PC-9 (cell line): ENCODE measurements around the gene SKI. TPM values are rescaled to one million over a fixed set of nuclear protein-coding genes. Genes with fewer than 3 reads are reported as not detected.

Experiments used
- BruUV-seq: library from RNA; stranded (reverse); fragments of 400-500 nt; replicated peaks from 2 replicates; lab custom pipeline; 2021; lab: Mats Ljungman, UMichigan
- CTCF ChIA-PET: fragments of 300-600 bp; sonication (Branson Sonifier 250); formaldehyde crosslinking; loops from one replicate; lab custom pipeline; 2022; ENCODE audit warnings: antibody characterized with exemption; lab: Charles Lee
- POLR2A ChIA-PET: fragments of 300-600 bp; sonication (Branson Sonifier 250); formaldehyde crosslinking; loops from one replicate; lab custom pipeline; 2022; ENCODE audit warnings: antibody characterized with exemption; ENCODE audit not compliant: unreplicated experiment; lab: Charles Lee
- DNase-seq, 2 experiments: peaks; one replicate each; pipeline versions ENCODE4 v3.0.0 to v3.0.0-alpha.2; 2015 to 2022; ENCODE audit warnings: mixed read lengths in 1 of 2
- H2AFZ ChIP-seq: fragments of 200-600 bp; sonication (generic); 2 replicates; pipeline ENCODE4 v1.8.1; 2017; ENCODE audit warnings: antibody characterized with exemption
- H3F3A ChIP-seq: fragments of 200-600 bp; sonication (generic); 2 replicates; pipeline ENCODE4 v1.8.1; 2017; ENCODE audit warnings: antibody characterized with exemption, mild to moderate bottlenecking, low read depth; ENCODE audit not compliant: insufficient read depth
- H3K27ac ChIP-seq: fragments of 200-600 bp; sonication (generic); 2 replicates; pipeline ENCODE4 v1.6.1; 2016; ENCODE audit warnings: mixed run types
- H3K27me3 ChIP-seq: fragments of 200-600 bp; sonication (generic); 2 replicates; pipeline ENCODE4 v1.6.1; 2016; ENCODE audit warnings: low read depth, mixed run types; ENCODE audit not compliant: insufficient read depth
- H3K36me3 ChIP-seq: fragments of 200-600 bp; sonication (generic); 2 replicates; pipeline ENCODE4 v1.6.1; 2016; ENCODE audit warnings: low read depth, mixed run types
- H3K4me1 ChIP-seq: fragments of 200-600 bp; sonication (generic); replicated peaks from 2 replicates; pipeline ENCODE4 v1.6.1; 2016; ENCODE audit warnings: mixed run types; ENCODE audit not compliant: insufficient read depth
- H3K4me2 ChIP-seq: fragments of 200-600 bp; sonication (generic); 2 replicates; pipeline ENCODE4 v1.6.1; 2017; ENCODE audit warnings: mixed run types
- H3K4me3 ChIP-seq: fragments of 200-600 bp; sonication (generic); 2 replicates; pipeline ENCODE4 v1.6.1; 2016; ENCODE audit warnings: mixed run types
- H3K79me2 ChIP-seq: fragments of 200-600 bp; sonication (generic); 2 replicates; pipeline ENCODE4 v1.6.1; 2017; ENCODE audit warnings: low read depth, mixed run types
- H3K9me2 ChIP-seq: fragments of 200-600 bp; sonication (generic); 2 replicates; pipeline ENCODE4 v1.8.1; 2017; ENCODE audit warnings: mild to moderate bottlenecking; ENCODE audit not compliant: insufficient read depth
- H3K9me3 ChIP-seq: fragments of 200-600 bp; sonication (generic); 2 replicates; pipeline ENCODE4 v1.8.1; 2016; ENCODE audit warnings: low read depth; ENCODE audit not compliant: insufficient read depth
- H4K20me1 ChIP-seq: fragments of 200-600 bp; sonication (generic); 2 replicates; pipeline ENCODE4 v1.8.1; 2017; ENCODE audit not compliant: insufficient read depth
- EZH2 ChIP-seq: fragments of 200-600 bp; sonication (generic); IDR thresholded peaks from 2 replicates; pipeline ENCODE4 v1.8.0; 2017; ENCODE audit warnings: antibody characterized with exemption, low read depth
- intact Hi-C: fragments of 100-400 bp; cut with micrococcal nuclease; formaldehyde crosslinking; loops from one replicate; pipeline ENCODE4 v1.10.0; 2022; ENCODE audit not compliant: unreplicated experiment
- total RNA-seq: library from RNA; stranded (reverse); gene quantifications from 2 replicates; pipeline ENCODE4 v1.2.3, GENCODE V29; 2021
- TF ChIP-seq, protein P1 (sequence below): fragments of 200-600 bp; sonication (generic); conservative IDR thresholded peaks from 2 replicates; pipeline ENCODE4 v1.6.1; 2017; ENCODE audit warnings: mixed run types, antibody characterized with exemption, mild to moderate bottlenecking, moderate library complexity

The SKI gene
- total RNA-seq, 1 experiment from 2014 or later = 36.2 TPM

DNA sequence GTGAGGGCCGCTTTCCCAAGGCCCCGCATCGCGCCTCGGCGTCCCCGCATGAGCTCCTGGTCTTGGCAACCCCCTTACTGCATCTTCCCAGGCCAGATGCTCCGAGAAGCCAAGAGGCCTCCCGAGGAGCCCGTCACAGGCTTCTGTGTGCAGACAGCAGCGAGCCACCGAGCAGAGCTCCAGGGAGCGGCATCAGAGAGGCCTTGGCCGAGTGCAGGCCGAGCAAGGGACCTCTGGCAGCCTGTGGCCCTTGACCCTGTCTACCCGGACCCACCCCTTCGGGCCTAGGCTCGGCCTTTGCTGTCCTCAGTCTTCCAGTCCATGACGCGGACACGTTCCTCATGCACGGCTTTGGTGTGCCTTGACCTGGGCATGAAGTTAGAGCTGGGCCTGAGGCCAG, 99.7 kb downstream of the SKI start:
- Histone ChIP-seq H3K27me3 (peaks cover 19% of the 10 kb centered on the region), H3K4me1 (no peaks in the 10 kb centered on the region), H4K20me1 (no peaks in the 10 kb centered on the region; the same call in 1 of the 2 replicates), H3K9me2 (no peaks in the 10 kb centered on the region), H3K9me3 (no peaks in the 10 kb centered on the region), H3F3A (no peaks in the 10 kb centered on the region), H3K79me2 (no peaks in the 10 kb centered on the region), H3K4me2 (no peak overlapping the region), H3K27ac (no peak overlapping the region), H3K4me3 (no peak overlapping the region), H3K36me3 (no peaks in the 10 kb centered on the region), H2AFZ (no peak overlapping the region)
- TF ChIP-seq, protein P1, sequence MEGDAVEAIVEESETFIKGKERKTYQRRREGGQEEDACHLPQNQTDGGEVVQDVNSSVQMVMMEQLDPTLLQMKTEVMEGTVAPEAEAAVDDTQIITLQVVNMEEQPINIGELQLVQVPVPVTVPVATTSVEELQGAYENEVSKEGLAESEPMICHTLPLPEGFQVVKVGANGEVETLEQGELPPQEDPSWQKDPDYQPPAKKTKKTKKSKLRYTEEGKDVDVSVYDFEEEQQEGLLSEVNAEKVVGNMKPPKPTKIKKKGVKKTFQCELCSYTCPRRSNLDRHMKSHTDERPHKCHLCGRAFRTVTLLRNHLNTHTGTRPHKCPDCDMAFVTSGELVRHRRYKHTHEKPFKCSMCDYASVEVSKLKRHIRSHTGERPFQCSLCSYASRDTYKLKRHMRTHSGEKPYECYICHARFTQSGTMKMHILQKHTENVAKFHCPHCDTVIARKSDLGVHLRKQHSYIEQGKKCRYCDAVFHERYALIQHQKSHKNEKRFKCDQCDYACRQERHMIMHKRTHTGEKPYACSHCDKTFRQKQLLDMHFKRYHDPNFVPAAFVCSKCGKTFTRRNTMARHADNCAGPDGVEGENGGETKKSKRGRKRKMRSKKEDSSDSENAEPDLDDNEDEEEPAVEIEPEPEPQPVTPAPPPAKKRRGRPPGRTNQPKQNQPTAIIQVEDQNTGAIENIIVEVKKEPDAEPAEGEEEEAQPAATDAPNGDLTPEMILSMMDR = no peak
- no peak for TF ChIP-seq EZH2
- ChIA-PET POLR2A (no interaction called here), CTCF (no interaction called here)
- no TSS peak for BruUV-seq
- DNase-seq = no peak
- intact Hi-C loops = no loop called here

DNA sequence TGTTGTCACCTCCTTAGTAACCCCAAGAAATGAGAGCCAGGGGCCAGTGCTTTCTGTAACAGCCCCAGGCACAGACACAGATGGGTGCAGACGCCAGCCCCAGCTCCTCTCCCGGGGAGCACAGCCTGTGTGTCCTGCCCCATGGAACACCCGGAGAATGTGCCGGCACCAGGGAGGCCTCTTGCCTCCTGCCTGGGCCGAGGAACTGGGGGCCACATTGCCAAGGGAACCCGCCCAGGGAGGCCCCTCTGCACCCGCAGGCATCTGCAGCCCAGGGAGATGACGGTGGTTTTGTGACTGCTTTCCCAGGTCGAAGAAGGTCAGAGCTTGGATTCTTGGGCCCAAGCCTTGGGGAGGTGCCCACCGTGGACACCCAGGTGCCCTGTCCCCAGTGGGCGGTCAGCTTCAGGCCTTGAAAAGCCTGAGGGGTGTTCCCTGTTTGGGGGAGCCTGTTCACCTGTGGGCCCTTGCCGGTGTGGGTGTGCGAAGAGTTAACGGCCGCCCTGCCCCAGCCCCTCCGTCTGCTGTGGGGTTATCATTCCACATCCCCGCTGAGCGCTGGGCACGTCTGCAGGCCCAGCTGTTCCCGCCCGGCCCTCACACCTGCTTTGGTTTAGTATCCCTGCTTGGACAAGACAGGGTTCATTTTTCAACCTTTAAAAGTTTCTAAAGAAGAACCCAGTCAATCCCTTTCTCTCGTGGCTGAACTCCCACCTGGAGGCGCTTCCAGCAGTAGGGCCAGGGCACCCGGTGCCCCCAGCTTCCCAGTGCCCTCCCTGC, 100.7 kb downstream of the SKI start:
- DNase-seq = no peak
- Histone ChIP-seq H3F3A (no peaks in the 10 kb centered on the region), H4K20me1 (no peaks in the 10 kb centered on the region; the same call in 1 of the 2 replicates), H3K4me1 (no peaks in the 10 kb centered on the region), H3K4me3 (no peak overlapping the region), H3K79me2 (no peaks in the 10 kb centered on the region), H3K27ac (no peak overlapping the region), H3K9me2 (no peaks in the 10 kb centered on the region), H3K4me2 (no peak overlapping the region), H2AFZ (no peak overlapping the region), H3K27me3 (peaks cover 19% of the 10 kb centered on the region), H3K36me3 (no peaks in the 10 kb centered on the region), H3K9me3 (no peaks in the 10 kb centered on the region)
- ChIA-PET CTCF (no interaction called here), POLR2A (interaction anchor here (0.5 kb wide), 1 partner anchor 124 kb away, joined by 21 read pairs; no protein-coding TSS in a partner anchor)
- intact Hi-C loops = no loop called here
- BruUV-seq = no TSS peak
- TF ChIP-seq EZH2 = no peak
- TF ChIP-seq, protein P1 = no peak

DNA sequence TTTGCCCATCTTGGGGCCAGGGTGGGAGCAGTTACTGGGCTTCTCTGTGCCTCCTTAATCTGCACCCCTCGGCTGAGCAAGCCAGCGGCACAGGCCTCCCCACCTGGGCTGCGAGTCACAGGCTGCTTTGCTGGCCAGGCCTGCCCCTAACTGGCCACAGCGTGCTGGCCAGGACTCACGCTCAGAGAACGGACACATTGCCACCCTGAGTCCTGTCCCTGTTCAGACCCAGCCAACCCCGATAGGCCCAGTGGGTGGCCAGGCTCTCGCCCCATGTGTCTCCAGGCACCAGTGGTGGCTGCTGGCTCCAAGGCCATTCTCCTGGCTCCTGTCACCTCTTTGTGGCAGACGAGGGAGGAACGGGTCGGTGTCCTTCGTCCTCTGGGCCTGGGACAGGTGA, 101.9 kb downstream of the SKI start:
- TF ChIP-seq, protein P1 = no peak
- no peak for TF ChIP-seq EZH2
- H3K27ac ChIP-seq = no peak overlapping the region
- intact Hi-C loops = no loop called here
- no peaks in the 10 kb centered on the region; the same call in 1 of the 2 replicates for H4K20me1 ChIP-seq
- POLR2A ChIA-PET = no interaction called here
- H2AFZ ChIP-seq = no peak overlapping the region
- peaks cover 11% of the 10 kb centered on the region for H3K27me3 ChIP-seq
- no TSS peak for BruUV-seq
- H3K79me2 ChIP-seq = no peaks in the 10 kb centered on the region
- H3K4me2 ChIP-seq = no peak overlapping the region
- H3K9me3 ChIP-seq = no peaks in the 10 kb centered on the region
- H3K36me3 ChIP-seq = no peaks in the 10 kb centered on the region
- no peaks in the 10 kb centered on the region for H3F3A ChIP-seq
- H3K4me3 ChIP-seq = no peak overlapping the region
- no peaks in the 10 kb centered on the region for H3K4me1 ChIP-seq
- no peak for DNase-seq
- no peaks in the 10 kb centered on the region for H3K9me2 ChIP-seq
- CTCF ChIA-PET = no interaction called here
